GM19043 (cell line): Measurements from ENCODE around the gene CHRNB4.
"Not testable (repeated sequence)": the region's sequence is repeated elsewhere in the genome, so short reads cannot be mapped to it uniquely, and the experiment has no call there.

Source experiments
- ATAC-seq: cut with Tn5 transposase; IDR thresholded peaks from one replicate; pipeline ENCODE4 v1.9.1; 2021; ENCODE audit warnings: low read depth; ENCODE audit not compliant: unreplicated experiment

CHRNB4 gene, protein sequence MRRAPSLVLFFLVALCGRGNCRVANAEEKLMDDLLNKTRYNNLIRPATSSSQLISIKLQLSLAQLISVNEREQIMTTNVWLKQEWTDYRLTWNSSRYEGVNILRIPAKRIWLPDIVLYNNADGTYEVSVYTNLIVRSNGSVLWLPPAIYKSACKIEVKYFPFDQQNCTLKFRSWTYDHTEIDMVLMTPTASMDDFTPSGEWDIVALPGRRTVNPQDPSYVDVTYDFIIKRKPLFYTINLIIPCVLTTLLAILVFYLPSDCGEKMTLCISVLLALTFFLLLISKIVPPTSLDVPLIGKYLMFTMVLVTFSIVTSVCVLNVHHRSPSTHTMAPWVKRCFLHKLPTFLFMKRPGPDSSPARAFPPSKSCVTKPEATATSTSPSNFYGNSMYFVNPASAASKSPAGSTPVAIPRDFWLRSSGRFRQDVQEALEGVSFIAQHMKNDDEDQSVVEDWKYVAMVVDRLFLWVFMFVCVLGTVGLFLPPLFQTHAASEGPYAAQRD

GRCh38 chr15:78641102-78641748 is at the start of gene CHRNB4:
Gene CHRNB4 (minus strand): TSS chr15:78641210. CDS start chr15:78641133, 77 bp downstream.
- no peak for ATAC-seq

- no peak for ATAC-seq
These were observed 48.6 kb upstream of the CHRNB4 start for GRCh38 chr15:78689626-78690025.

DNA sequence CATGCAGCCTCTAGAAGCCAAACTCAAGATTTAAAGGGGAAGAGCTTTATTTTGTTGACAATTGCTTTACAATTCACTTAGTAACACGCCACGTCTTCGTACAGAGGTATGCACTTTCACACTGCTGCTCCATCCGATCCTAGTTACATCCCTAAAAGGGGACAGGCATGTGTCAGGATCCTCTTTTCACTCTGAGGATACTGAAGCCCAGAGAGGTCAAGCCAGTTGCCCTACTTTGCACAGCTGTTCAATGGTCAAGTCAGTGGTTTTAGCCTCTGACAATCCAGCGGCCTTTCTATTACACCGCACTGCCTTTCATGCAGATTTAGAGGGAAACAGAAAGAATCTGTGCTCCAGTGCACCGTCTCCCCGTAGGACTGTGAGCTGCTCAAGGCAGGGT is 44.9 kb upstream of the CHRNB4 start:
- ATAC-seq, result no peak

GRCh38 chr15:78685159-78685921 is 44.3 kb upstream of the CHRNB4 start:
- no peak for ATAC-seq

- ATAC-seq, result no peak
These were observed 43.6 kb upstream of the CHRNB4 start for GRCh38 chr15:78684657-78685056.

DNA sequence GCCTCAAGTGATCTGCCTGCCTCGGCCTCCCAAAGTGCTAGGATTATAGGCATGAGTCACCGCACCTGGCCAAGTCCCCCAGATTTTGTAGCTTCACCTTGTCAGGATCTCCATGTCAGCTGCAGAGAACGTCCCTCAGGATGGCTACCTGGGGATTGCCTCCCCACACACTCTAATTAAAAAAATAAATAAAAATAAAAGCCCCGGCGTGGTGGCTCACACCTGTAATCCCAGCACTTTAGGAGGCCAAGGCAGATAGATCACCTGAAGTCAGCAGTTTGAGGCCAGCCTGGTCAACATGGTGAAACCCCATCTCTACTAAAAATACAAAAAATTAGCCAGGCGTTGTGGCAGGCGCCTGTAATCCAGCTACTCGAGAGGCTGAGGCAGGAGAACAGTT is 42.6 kb upstream of the CHRNB4 start:
- not testable (repeated sequence) for ATAC-seq

GRCh38 chr15:78682693-78683410 is 41.8 kb upstream of the CHRNB4 start:
- no peak for ATAC-seq

GRCh38 chr15:78682004-78682651 is 41.1 kb upstream of the CHRNB4 start:
- no peak for ATAC-seq

- ATAC-seq, result no peak
These were observed 40.4 kb upstream of the CHRNB4 start for GRCh38 chr15:78681281-78682003.

DNA sequence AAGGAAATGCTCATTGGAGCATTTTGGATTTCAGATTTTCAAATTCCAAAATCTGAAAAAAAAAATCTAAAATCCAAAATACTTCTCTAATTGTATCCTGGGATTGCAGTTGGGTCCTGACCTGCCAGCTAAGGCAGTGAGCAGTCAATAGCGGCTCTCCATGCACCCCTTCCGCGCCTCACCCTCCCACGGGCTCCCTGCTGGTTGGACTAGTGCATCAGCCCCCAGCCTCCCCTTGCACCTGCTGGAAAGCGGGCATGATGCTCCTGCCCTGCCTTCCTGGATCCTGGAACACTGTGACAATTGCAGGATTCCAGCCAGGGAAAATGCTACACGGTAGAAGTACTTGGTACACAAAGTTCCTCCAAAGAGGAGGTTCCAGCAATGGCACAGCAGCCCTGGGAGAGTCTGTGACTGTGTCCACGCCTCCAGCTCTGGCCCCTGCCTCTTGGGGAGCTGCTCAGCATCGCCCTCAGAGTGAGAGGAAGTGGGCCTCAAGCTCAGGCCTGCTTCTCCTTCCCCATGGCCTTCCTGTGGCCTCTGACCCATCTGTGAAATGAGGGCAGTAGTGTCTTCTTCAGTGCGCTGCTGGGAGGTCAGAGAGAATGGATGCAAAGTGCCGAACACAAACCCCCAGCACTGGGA is 39.5 kb upstream of the CHRNB4 start:
- ATAC-seq, result no peak

- no peak for ATAC-seq
These were observed 38.1 kb upstream of the CHRNB4 start for GRCh38 chr15:78679089-78679511.

- ATAC-seq, result no peak
These were observed 35.6 kb upstream of the CHRNB4 start for GRCh38 chr15:78676424-78677110.

GRCh38 chr15:78675617-78676360 is 34.8 kb upstream of the CHRNB4 start:
- ATAC-seq, result no peak

DNA sequence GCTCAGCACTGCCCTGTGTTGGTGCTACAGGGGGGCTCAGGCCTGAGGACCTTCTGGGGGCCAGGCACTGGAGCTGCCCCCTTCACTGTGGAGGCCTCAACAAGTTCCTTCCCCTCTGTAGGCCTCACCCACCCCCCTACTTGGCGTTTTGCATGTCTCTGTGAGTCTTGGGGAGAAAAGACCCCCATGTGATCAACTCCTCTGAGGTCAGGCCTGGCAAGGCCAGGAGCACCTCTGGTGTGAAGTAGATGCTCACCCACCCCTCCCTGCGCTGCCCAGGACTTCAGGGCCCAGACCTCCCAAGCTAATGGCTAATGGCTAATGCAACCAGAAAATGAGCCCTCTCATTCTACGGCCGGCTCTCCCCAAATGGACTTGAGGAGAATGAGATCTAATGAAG is 34.2 kb upstream of the CHRNB4 start:
- ATAC-seq, result no peak

- ATAC-seq, result no peak
These were observed 33.0 kb upstream of the CHRNB4 start for GRCh38 chr15:78673917-78674444.

- ATAC-seq, result no peak
These were observed 32.5 kb upstream of the CHRNB4 start for GRCh38 chr15:78673476-78673875.

DNA sequence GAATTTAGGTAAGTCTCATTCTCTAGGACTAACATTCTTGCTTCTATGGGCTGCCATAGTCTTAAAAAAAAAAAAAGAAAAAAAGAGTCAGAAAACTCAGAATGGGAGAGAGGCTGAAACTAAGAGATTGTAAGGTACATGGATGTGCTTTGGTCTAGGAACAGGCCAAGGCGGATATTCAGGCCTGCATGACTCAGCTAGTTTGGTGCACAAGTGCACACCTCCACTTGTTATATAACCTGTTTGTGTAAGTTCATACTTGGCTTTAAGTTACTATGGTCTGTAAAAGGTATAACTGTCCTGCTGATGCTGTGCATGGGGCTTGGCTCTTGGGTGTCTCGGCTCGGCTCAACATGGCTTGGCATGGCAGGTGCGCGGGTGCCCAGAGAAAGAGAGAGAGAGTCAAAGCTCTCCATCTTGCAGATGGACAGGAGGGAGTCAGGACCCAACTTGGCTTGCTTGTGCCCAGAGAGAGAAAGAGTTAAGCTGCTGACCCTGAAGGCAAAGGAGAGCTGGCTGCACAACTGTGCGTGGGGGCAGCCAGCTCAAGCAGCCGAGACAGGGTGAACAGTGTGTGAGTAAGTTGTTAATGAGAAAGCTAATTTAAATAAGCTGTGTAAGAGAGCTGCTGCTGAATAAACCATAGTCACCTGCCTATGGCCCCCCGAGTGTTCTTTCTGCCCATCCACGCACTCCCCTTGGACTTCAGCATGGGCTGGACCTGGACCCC is 31.4 kb upstream of the CHRNB4 start:
- no peak for ATAC-seq
